ENCODE data around the gene ZDHHC3.

ZDHHC3 gene

DNA sequence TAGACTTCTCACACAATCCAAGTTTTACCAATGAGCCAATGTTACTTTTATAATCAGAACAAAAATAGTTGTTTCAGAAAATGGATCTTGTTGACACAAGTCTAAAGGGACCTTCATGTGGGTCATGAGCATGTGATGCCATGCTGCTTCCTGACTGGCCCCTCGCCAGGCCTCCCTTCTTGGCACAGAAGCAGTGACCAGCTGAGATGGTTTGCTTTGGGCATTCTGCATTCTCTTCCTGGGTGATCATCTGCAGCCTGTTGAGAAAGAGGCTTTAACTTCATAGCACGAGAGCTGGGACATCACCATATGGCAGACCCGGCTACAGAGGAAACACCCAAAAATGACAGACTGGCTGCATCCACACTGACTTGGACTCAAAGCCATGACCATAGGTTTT is 55.9 kb downstream of the ZDHHC3 start:
- no peak for TF ChIP-seq CTCF (IDR thresholded peaks at IDR 0.05)
- no peaks in the 10 kb centered on the region for H3K9me3 ChIP-seq
- H3K4me1 ChIP-seq (ENCODE audit: control insufficient read depth in 1 of 2, insufficient read depth in 1 of 2, low read depth in 1 of 2, low read length in 1 of 2) = peaks cover 2 to 3% of the 10 kb centered on the region in 2 experiments
- H3K27me3 ChIP-seq = no peaks in the 10 kb centered on the region
- H3K4me3 ChIP-seq (ENCODE audit: low read depth in 1 of 2, low read length in 1 of 2) = no peak overlapping the region
- peaks cover 97% of the 10 kb centered on the region for H3K36me3 ChIP-seq
- no peak overlapping the region for H3K27ac ChIP-seq

- no peak overlapping the region for H3K27ac ChIP-seq
- TF ChIP-seq CTCF (IDR thresholded peaks at IDR 0.05) = no peak
- H3K27me3 ChIP-seq = no peaks in the 10 kb centered on the region
- no peak overlapping the region for H3K4me3 ChIP-seq (ENCODE audit: low read depth in 1 of 2, low read length in 1 of 2)
- peaks cover 2 to 3% of the 10 kb centered on the region in 2 experiments for H3K4me1 ChIP-seq (ENCODE audit: control insufficient read depth in 1 of 2, insufficient read depth in 1 of 2, low read depth in 1 of 2, low read length in 1 of 2)
- peaks cover 89% of the 10 kb centered on the region for H3K36me3 ChIP-seq
- H3K9me3 ChIP-seq = no peaks in the 10 kb centered on the region
These were observed 57.4 kb downstream of the ZDHHC3 start for GRCh38 chr3:44918581-44918980.

- Histone ChIP-seq H3K36me3 (peaks cover 84% of the 10 kb centered on the region), H3K27me3 (no peaks in the 10 kb centered on the region), H3K4me3 (ENCODE audit: low read depth in 1 of 2, low read length in 1 of 2) (no peak overlapping the region), H3K27ac (no peak overlapping the region), H3K4me1 (ENCODE audit: control insufficient read depth in 1 of 2, insufficient read depth in 1 of 2, low read depth in 1 of 2, low read length in 1 of 2) (peaks cover 2 to 3% of the 10 kb centered on the region in 2 experiments), H3K9me3 (no peaks in the 10 kb centered on the region)
- no peak for TF ChIP-seq CTCF (IDR thresholded peaks at IDR 0.05)
These were observed 57.9 kb downstream of the ZDHHC3 start for GRCh38 chr3:44918087-44918486.

- Histone ChIP-seq H3K27ac (no peak overlapping the region), H3K9me3 (no peaks in the 10 kb centered on the region), H3K4me3 (ENCODE audit: low read depth in 1 of 2, low read length in 1 of 2) (no peak overlapping the region), H3K36me3 (peaks cover 62% of the 10 kb centered on the region), H3K27me3 (peaks cover 5% of the 10 kb centered on the region), H3K4me1 (ENCODE audit: control insufficient read depth in 1 of 2, insufficient read depth in 1 of 2, low read depth in 1 of 2, low read length in 1 of 2) (peaks cover 2 to 3% of the 10 kb centered on the region in 2 experiments)
- TF ChIP-seq CTCF (IDR thresholded peaks at IDR 0.05) = no peak
These were observed 60.1 kb downstream of the ZDHHC3 start for GRCh38 chr3:44915702-44916438.

GRCh38 chr3:44914936-44915335 is 61.0 kb downstream of the ZDHHC3 start:
- H3K27ac ChIP-seq = no peak overlapping the region
- peaks cover 2 to 3% of the 10 kb centered on the region in 2 experiments for H3K4me1 ChIP-seq (ENCODE audit: control insufficient read depth in 1 of 2, insufficient read depth in 1 of 2, low read depth in 1 of 2, low read length in 1 of 2)
- no peak overlapping the region for H3K4me3 ChIP-seq (ENCODE audit: low read depth in 1 of 2, low read length in 1 of 2)
- peaks cover 52% of the 10 kb centered on the region for H3K36me3 ChIP-seq
- H3K27me3 ChIP-seq = peaks cover 14% of the 10 kb centered on the region
- no peak for TF ChIP-seq CTCF (IDR thresholded peaks at IDR 0.05)
- H3K9me3 ChIP-seq = no peaks in the 10 kb centered on the region
